Activated CD4-positive, alpha-beta T cell treated with anti-CD3 and anti-CD28 coated beads for 48 hours (primary cell): ENCODE data around the gene LIPM.
"Not testable (repeated sequence)": the region's sequence is repeated elsewhere in the genome, so short reads cannot be mapped to it uniquely, and the experiment has no call there.

Experiments used
- DNase-seq: peaks from one replicate; pipeline ENCODE4 v3.0.0-alpha.2; 2020

The LIPM gene

DNA sequence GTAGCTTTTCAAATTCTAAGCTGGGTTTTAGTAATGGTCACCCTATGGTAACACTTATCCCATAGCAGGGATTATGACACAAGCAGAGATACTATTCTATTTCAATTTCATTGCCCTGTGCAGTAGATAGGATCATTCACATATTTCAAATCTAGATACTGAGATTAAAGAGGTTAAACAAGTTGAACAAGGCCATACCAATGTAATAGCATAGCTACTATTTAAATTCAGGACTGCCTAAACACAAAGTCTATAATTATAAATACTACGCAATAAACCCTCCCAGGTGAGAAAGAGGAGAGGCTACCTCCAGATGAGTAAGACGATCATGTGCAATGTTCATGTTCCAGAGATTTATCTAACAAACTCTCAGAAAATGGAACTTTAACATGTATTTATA is 1.1 kb downstream of the LIPM start:
- no peak for DNase-seq

DNA sequence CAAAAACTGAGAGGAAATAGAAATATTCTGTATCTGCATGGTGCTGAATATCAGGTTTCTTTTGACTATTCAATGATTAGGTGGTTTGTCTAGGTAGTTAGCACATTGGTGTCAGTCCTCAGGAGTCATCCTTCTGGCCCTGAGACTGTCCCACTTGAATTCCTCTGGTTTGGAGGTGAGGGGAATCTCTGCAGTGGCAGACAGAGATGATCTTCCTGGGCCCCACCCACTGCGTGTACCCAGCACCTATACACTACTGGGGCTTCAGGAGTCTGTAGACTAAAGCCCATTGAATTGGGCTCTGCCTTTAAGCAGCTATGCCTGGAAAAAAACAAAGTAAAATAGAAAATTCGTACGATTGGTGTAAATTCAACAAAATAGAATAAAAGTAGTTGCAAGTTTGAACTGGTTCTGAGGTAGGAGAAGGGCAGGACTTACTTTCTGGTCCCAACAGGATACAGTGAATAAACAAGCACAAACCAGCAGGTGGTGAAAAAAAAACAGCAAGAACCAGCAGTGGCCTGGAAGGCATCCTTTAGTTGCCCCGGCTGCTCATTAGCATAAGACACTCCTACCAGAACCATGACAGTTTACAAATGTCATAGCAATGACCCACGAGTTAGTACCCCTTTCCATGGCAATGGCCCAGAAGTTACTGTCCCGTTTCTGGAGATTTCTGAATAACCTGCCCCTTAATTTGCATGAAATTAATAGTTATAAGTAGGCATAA is 1.7 kb downstream of the LIPM start:
- DNase-seq = no peak

DNA sequence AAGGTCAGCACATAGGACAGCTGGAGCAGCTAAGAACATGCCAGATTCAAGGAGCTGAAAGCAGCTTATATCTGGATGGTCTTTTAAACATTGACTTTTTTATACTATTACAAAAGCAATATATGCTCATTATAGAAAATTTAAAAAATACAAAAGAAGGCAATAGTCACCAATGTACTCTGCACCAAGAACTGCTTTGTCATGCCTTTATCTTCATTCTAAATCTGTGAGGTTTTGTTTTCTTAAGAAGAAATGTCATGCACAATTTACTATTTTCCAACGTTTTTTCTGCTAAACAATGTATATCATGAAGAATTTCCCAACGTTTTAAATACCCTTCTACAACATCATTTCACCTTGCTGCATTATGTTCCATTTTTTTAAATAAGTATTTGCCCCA is 2.8 kb downstream of the LIPM start:
- no peak for DNase-seq

DNA sequence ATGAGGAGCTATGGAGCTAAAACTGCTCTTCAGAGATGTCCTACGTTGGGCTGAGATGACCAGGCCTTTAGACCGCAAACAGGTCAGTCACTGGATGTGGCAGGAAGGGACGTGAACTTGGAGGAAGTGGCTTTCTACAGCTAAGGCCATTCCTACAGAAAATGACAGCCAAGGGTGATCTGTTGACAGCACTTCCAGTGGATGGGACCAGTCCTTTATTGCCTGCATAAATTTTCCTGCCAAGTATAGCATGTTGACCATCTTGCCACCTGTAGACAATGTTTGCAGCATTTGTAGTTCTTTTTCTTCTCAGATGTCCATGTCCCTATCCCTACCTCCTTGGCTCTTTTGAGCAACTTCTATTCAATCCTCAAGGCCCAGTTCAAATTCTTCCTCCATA is 3.4 kb downstream of the LIPM start:
- DNase-seq = no peak

GRCh38 chr10:88809621-88810020 is 7.1 kb downstream of the LIPM start:
- no peak for DNase-seq

GRCh38 chr10:88810196-88810961 is 7.8 kb downstream of the LIPM start:
- peak; percentile 26 for DNase-seq

DNA sequence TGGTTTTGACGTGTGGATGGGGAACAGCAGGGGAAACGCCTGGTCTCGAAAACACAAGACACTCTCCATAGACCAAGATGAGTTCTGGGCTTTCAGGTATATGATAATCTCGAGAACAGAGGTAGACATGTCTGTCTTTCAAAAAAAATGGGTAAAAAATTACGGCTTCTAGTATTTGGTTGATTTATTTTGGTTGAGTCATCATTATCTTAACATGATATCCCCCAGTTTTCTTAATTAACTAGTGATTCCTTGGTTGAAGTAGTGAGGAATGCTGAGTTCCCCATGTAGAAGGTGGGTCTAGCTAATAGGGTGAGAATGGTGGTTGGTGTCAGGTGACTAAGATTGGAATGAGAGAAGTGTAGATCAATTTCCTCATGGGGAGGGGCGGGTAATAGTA is 10.7 kb downstream of the LIPM start:
- no peak for DNase-seq

GRCh38 chr10:88819290-88819689 is 16.8 kb downstream of the LIPM start:
- DNase-seq = no peak

DNA sequence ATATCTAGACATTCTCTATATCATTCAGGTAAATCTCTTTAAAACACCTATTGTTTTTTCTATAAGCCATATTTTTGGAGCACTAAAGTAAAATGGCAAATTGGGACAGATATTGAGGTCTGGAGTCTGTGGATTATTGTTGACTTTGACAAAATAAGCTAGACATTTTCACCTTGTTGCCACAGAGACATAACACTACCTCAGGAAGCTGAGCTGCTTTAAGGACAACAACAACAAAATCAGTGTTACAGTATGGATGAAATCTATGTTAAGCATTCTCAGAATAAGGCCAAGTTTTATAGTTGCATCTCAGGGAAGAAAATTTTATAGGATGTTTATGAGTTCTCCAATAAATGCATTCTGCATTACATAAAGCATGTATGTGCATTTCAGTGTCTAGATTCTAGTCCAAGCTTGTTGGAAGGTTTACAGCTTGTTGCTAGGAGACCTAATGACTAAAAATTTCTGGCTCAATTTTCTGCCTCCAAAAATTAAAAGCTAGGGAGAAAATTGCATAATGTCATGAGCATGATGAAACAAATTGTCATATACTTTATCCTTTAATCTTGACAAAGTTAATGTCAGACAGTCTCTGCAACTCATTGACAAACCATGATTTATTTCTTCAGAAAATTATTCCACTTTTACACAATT is 18.3 kb downstream of the LIPM start:
- no peak for DNase-seq

- no peak for DNase-seq
Observed at GRCh38 chr10:88826388-88826787, 23.9 kb downstream of the LIPM start.

DNA sequence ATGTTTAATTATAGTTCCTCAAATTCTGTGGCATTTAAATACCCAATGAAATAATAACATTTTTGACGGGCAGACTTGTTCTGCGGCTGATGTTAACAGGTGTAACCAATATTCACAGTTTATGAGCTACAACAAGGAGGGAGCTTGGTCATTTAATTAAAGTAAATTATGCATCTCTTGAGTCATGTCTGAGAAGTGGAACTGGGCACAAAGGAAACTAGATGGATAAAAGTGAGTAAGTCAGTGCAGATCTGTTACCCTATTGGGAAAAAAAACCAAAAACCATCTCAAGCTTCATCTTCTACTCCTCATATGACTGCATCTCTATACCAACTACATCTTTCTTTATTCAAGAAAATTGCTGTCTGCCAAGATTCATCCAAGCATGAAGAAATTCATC is 25.1 kb downstream of the LIPM start:
- no peak for DNase-seq

- no peak for DNase-seq
Observed at GRCh38 chr10:88828310-88828709, 25.8 kb downstream of the LIPM start.

DNA sequence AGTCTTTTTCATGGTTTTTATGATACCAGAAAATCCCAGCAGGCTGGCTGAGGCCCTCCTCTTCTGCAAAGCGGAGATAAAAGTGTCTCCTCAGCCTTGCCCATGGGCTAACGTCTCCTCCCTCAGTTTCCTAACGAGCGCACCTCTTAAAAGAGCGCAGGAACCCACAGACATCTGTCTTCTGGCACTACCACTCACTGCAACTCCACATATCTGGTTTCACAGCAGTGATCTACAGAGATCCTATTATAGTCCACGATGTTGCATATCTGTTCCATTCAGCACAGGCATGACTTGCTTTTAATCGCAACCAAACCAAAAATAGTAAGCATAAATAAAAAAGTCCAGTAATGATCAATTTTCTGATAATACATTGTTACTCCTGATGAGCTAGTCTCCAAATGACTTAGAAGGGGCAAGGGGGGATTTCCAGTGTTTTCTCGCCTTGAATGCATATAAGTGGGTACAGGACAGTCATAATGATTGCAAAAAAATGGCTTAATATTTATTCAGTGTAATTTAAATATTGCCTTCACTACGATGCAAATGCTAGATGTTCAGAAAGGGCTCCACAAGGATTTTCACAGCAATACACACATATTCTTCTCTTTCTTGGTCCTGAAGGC is 28.2 kb downstream of the LIPM start:
- no peak for DNase-seq

DNA sequence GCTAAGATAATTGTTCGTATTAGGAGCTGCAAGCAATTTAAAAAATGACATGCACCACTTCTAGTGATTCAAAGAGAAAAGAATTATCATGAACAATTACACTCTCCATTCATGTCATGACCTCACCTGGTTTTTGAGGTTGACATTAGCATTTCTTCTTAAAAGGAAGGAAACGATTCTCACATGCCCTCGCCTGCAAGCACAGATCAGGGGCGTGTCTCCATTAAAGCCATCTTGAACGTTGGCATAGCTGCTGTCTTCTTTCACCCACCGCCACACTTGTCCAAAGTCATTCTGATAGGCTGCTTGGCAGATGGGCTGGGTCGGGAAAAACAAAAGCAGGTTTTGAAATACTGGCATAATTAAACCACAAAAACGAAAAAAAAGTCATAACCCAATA is 29.2 kb downstream of the LIPM start:
- DNase-seq = peak; percentile 52

DNA sequence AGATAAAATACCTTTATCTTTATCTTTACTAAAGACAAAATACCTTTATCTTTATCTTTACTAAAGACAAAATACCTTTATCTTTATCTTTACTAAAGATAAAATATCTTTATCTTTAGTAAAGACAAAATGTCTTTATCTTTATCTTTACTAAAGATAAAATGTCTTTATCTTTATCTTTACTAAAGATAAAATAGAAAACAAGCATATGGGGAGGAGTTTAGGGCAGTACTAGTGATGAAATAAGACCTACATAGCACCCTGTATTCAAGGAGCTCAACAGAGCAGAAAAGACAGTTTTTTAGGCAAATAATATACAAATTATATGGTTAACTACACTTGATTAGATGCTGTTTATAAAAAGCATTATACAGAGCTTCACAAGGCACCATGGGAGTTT is 29.8 kb downstream of the LIPM start:
- no peak for DNase-seq

GRCh38 chr10:88833156-88833555 is 30.6 kb downstream of the LIPM start:
- DNase-seq = no peak

GRCh38 chr10:88833723-88834122 is 31.2 kb downstream of the LIPM start:
- DNase-seq = no peak

- DNase-seq = peak; percentile 92
Observed at GRCh38 chr10:88835096-88835909, 32.8 kb downstream of the LIPM start.

- DNase-seq = no peak
Observed at GRCh38 chr10:88835910-88836221, 33.3 kb downstream of the LIPM start.

GRCh38 chr10:88837632-88838031 is 35.1 kb downstream of the LIPM start:
- not testable (repeated sequence) for DNase-seq

DNA sequence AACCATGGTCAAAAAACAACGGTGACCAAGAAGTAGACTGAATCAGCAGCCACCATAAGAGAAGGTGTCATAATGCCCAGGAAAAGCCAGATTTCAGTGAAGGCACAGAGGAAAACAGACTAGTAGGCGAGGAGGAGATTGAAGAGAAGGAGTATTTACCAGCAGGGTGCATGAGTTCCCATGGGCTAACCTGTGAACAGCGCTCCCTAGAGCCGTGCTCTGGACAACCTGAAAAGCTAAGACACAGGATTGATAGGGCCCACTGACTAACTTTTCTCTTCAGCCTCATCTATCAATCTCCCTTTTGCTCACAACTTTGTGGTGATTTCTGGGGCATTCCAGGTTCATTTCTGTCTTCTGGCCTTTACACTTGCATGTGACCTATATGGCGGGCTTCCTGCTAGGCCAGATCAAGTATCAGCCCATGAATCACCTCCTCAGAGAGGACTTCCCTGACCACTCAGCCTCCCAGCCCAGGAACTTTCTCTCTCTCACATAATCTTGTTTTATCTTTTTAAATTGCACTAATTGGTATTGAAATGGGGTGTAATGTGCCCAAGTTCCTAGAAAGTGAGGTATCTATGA is 36.3 kb downstream of the LIPM start:
- no peak for DNase-seq

DNA sequence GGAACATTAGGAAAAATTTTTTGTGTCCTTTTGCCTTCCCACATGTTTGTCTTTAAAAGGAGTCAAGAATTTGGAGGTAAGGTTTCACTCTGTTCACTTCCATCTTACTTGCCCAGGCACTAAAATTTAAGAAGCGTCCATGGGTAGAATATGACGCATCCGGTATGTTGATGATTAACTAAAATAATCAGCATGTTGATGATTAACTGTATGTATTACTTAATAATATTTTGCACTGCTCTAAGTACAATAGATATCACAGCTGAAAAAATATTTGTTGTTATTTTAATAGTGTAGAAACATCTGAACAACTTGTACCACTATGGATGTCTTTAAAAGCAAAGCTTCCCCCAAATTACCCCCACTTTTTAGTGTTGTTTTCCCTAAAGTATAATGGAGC is 37.6 kb downstream of the LIPM start:
- no peak for DNase-seq

- no peak for DNase-seq
Observed at GRCh38 chr10:88840881-88841280, 38.4 kb downstream of the LIPM start.
